Measurements from ENCODE around the gene GTF3C4. TPM values are rescaled to one million over a fixed set of nuclear protein-coding genes. Genes with fewer than 3 reads are reported as not detected.

Gene GTF3C4
- total RNA-seq: 10 to 100 TPM; 12.4 to 13.1 TPM

GRCh38 chr9:132670457-132671391 lies at the start of gene GTF3C4:
Gene GTF3C4 (plus strand): TSS chr9:132670464. CDS start chr9:132670599, 135 bp downstream.
- no peak for TF ChIP-seq CTCF (IDR thresholded peaks at IDR 0.05)
- peak; percentile 37 for DNase-seq
- peak within 1 kb of the TSS; percentile 89 to 97 for H3K9ac ChIP-seq (ENCODE audit: low read depth in 2 of 2, low read length in 2 of 2)
- no peaks in the 10 kb centered on the region for H3K4me1 ChIP-seq
- no peaks in the 10 kb centered on the region for H3K36me3 ChIP-seq
- H3K9me3 ChIP-seq: no peaks in the 10 kb centered on the region
- peak within 1 kb of the TSS; percentile 94 for H3K27ac ChIP-seq
- H3K27me3 ChIP-seq: no peaks in the 10 kb centered on the region
- peak within 1 kb of the TSS; percentile 88 for H3K4me3 ChIP-seq
- intact Hi-C loops (cut with DNase I): no loop called here

GRCh38 chr9:132622159-132622558 lies 48.1 kb upstream of the GTF3C4 start:
- TF ChIP-seq CTCF (IDR thresholded peaks at IDR 0.05): no peak
- no peak for DNase-seq

GRCh38 chr9:132626285-132626684 lies 44.0 kb upstream of the GTF3C4 start:
- intact Hi-C loops (cut with DNase I): no loop called here
- no peaks in the 10 kb centered on the region for H3K9me3 ChIP-seq
- H3K4me3 ChIP-seq: no peak overlapping the region
- no peaks in the 10 kb centered on the region for H3K36me3 ChIP-seq
- H3K4me1 ChIP-seq: no peaks in the 10 kb centered on the region
- no peak for DNase-seq
- H3K27me3 ChIP-seq: no peaks in the 10 kb centered on the region
- H3K9ac ChIP-seq (ENCODE audit: low read depth in 2 of 2, low read length in 2 of 2): no peak overlapping the region
- TF ChIP-seq CTCF (IDR thresholded peaks at IDR 0.05): no peak
- H3K27ac ChIP-seq: no peak overlapping the region

More at GRCh38 chr9:132622159-132622558, 48.1 kb upstream of the GTF3C4 start:
- Histone ChIP-seq H3K4me3 (no peak overlapping the region), H3K4me1 (no peaks in the 10 kb centered on the region), H3K27me3 (no peaks in the 10 kb centered on the region), H3K36me3 (no peaks in the 10 kb centered on the region), H3K27ac (no peak overlapping the region), H3K9me3 (no peaks in the 10 kb centered on the region), H3K9ac (ENCODE audit: low read depth in 2 of 2, low read length in 2 of 2) (no peak overlapping the region)
- intact Hi-C loops (cut with DNase I): no loop called here

GRCh38 chr9:132627106-132627505 lies 43.2 kb upstream of the GTF3C4 start:
- no peaks in the 10 kb centered on the region for H3K27me3 ChIP-seq
- H3K27ac ChIP-seq: no peak overlapping the region
- H3K4me3 ChIP-seq: no peak overlapping the region
- no peak for TF ChIP-seq CTCF (IDR thresholded peaks at IDR 0.05)
- H3K36me3 ChIP-seq: no peaks in the 10 kb centered on the region
- intact Hi-C loops (cut with DNase I): no loop called here
- H3K9ac ChIP-seq (ENCODE audit: low read depth in 2 of 2, low read length in 2 of 2): no peak overlapping the region
- no peaks in the 10 kb centered on the region for H3K4me1 ChIP-seq
- DNase-seq: peak; percentile 53
- no peaks in the 10 kb centered on the region for H3K9me3 ChIP-seq

GRCh38 chr9:132627594-132627993 lies 42.7 kb upstream of the GTF3C4 start:
- intact Hi-C loops (cut with DNase I): no loop called here
- no peak for DNase-seq
- Histone ChIP-seq H3K4me1 (peaks cover 3% of the 10 kb centered on the region), H3K27me3 (no peaks in the 10 kb centered on the region), H3K9ac (ENCODE audit: low read depth in 2 of 2, low read length in 2 of 2) (no peak overlapping the region), H3K9me3 (no peaks in the 10 kb centered on the region), H3K36me3 (no peaks in the 10 kb centered on the region), H3K27ac (no peak overlapping the region), H3K4me3 (no peak overlapping the region)
- TF ChIP-seq CTCF (IDR thresholded peaks at IDR 0.05): no peak

All from colonic mucosa (tissue), 4 donors.